Brain microvascular endothelial cell (primary cell): ENCODE measurements around the gene CSMD2.

ENCODE experiments used
- DNase-seq: peaks from one replicate; pipeline ENCODE4 v3.0.0-alpha.2; 2020
- H3K27ac ChIP-seq: fragments of 250-450 bp; sonication (Bioruptor Pico); 2 replicates; pipeline ENCODE4 v1.5.1; 2020; ENCODE audit warnings: mild to moderate bottlenecking, moderate library complexity
- H3K27me3 ChIP-seq: fragments of 250-450 bp; sonication (Bioruptor Pico); replicated peaks from 2 replicates; pipeline ENCODE4 v1.5.1; 2020; ENCODE audit warnings: mild to moderate bottlenecking
- H3K36me3 ChIP-seq: fragments of 250-450 bp; sonication (Bioruptor Pico); replicated peaks from 2 replicates; pipeline ENCODE4 v1.5.1; 2020; ENCODE audit warnings: mild to moderate bottlenecking
- H3K4me3 ChIP-seq: 2 replicates; pipeline ENCODE4 v1.5.1; 2011; ENCODE audit warnings: low read depth, mild to moderate bottlenecking, control low read depth, low read length, moderate library complexity
- CTCF ChIP-seq: IDR thresholded peaks from 2 replicates; pipeline ENCODE4 v1.5.1; 2011; ENCODE audit warnings: low read depth, mild to moderate bottlenecking, moderate library complexity, low read length, control low read depth, inconsistent platforms; ENCODE audit errors: missing control alignments
- in situ Hi-C: cut with HindIII; loops from 2 replicates; pipeline ENCODE4 v1.10.0; 2017; ENCODE audit warnings: low sequenced_read_pairs, low pct_ligation_motif_present

CSMD2 gene

GRCh38 chr1:34075576-34075975 is 89.5 kb downstream of the CSMD2 start:
- H3K36me3 ChIP-seq: no peaks in the 10 kb centered on the region
- H3K27ac ChIP-seq: no peak overlapping the region
- TF ChIP-seq CTCF: no peak
- no peak overlapping the region for H3K4me3 ChIP-seq
- in situ Hi-C loops: no loop called here
- H3K27me3 ChIP-seq: no peaks in the 10 kb centered on the region
- no peak for DNase-seq

GRCh38 chr1:34073028-34073695 is 91.9 kb downstream of the CSMD2 start:
- no peak overlapping the region for H3K27ac ChIP-seq
- no peak for DNase-seq
- TF ChIP-seq CTCF: no peak
- no peaks in the 10 kb centered on the region for H3K27me3 ChIP-seq
- H3K36me3 ChIP-seq: no peaks in the 10 kb centered on the region
- H3K4me3 ChIP-seq: no peak overlapping the region
- in situ Hi-C loops: no loop called here

GRCh38 chr1:34070201-34070836 is 94.7 kb downstream of the CSMD2 start:
- no peak overlapping the region for H3K27ac ChIP-seq
- no peaks in the 10 kb centered on the region for H3K36me3 ChIP-seq
- TF ChIP-seq CTCF: no peak
- no peak overlapping the region for H3K4me3 ChIP-seq
- DNase-seq: no peak
- in situ Hi-C loops: no loop called here
- H3K27me3 ChIP-seq: no peaks in the 10 kb centered on the region

GRCh38 chr1:34066981-34067603 is 97.9 kb downstream of the CSMD2 start:
- H3K36me3 ChIP-seq: no peaks in the 10 kb centered on the region
- no peaks in the 10 kb centered on the region for H3K27me3 ChIP-seq
- no peak overlapping the region for H3K4me3 ChIP-seq
- in situ Hi-C loops: no loop called here
- no peak overlapping the region for H3K27ac ChIP-seq
- no peak for DNase-seq
- no peak for TF ChIP-seq CTCF

- Histone ChIP-seq H3K36me3 (no peaks in the 10 kb centered on the region), H3K27me3 (no peaks in the 10 kb centered on the region), H3K27ac (no peak overlapping the region), H3K4me3 (no peak overlapping the region)
- TF ChIP-seq CTCF: no peak
- in situ Hi-C loops: no loop called here
- DNase-seq: no peak
These were observed 98.9 kb downstream of the CSMD2 start for GRCh38 chr1:34066166-34066565.
